ENCODE data around the gene C22orf39.

C22orf39 gene

DNA sequence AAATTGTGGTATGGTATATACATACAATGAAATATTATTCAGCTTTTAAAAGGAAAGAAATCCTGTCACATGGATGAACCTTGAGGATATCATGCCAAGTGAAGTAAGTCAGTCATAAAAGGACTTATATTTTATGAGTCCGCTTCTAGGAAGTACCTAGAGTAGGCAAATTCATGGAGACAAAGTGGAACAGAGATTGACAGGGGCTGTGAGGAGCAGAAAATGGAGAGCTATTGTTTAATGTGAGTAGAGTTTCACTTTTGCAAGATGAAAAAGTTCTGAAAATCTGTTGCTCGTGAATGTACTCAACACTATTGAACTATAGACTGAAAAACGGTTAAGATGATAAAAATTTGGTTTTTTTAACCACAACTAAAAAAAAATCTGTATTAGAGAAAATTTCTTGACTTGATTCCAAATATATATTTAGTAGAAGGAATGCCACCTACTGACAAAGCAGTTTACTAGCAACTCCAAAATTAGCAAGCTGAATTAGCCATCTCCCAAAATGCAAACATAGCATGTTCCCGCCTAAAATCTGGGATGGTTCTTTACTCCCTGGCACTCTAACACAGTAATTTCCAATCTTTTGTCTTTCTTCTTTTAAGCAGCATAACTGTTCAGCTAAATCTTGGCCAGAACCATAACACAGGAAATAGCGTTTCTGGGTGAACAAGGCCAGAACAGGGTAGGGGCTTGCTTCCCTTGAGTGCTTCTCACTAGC, 30.0 kb upstream of the C22orf39 start:
- no peak for DNase-seq (ENCODE audit: low read depth in 2 of 2)

DNA sequence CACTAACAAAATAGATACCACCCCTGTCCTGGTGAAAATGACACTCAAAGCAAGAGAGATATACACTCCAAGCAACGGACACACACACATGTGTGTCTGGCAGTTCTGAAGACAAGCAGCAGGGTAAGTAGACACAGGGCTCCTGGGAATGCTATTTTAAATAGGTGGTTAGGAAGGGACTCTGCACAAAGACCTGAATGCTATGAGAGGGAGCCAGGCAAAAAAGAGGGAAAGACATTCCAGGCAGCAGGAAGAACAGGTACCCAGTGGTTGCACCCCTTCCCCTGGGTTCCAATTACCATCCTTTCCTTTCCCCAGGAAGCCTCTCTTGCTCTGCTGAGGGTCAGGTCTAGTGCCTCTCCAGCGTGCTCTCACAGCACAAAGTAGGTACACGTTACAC, 28.5 kb upstream of the C22orf39 start:
- DNase-seq (ENCODE audit: low read depth in 2 of 2): no peak

DNA sequence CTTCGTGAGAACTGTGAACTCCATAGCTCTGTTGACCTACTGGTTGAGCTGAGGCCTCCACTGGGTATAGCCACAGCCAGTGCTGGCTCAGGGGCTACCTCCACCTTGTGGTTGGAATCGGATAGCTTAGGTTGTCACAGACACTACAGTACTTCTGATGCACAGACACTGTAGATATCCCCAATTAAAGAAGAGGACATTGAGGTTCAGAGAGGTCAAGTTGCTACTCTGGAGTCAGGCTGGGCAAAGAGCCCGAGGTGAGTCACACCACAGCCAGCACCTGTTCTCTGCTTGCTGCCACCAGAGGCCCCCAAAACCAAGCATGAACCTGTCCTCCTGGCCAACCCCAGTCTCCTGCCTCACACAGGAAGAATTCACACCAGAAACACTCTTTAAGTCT, 26.1 kb upstream of the C22orf39 start:
- no peak for DNase-seq (ENCODE audit: low read depth in 2 of 2)

DNA sequence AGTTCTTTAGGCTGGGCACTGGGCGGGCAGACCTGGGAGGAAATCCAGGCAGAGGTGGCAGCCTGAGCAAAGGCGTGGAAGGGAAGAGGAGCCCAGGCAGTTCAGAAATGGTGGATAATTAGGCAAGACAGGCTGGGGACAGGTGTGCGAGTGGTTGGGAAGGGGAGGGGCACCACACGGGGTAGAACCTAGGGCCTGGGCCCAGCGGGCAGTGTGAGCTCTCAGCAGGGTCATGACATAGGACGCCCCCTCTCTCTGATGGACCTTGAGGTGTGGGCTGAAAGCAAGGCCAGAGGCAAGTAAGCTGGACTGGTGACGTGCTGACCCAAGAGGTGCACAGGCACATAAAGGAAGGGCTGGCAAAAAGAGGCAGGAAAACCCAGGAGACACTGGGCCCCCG, 24.7 kb upstream of the C22orf39 start:
- no peak for DNase-seq (ENCODE audit: low read depth in 2 of 2)

DNA sequence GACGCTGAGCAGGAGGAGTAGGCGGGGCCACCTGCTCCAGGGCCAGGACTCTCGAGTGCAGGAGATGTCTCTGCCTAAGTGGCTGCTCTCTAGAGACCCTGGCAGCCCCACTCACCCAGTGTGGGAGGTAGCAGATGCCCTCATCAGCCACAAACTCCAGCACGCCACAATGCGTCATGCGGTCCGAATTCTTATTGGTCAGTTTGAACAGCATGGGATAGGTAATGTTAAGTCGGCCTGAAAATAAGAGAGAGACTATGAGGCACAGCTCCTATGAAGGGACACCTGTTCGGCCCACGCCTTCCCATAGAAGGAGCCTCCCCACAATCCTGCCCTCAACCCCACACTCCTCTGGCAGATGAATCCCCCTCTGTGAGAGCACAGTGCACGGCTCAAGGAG, 24.1 kb upstream of the C22orf39 start:
- no peak for DNase-seq (ENCODE audit: low read depth in 2 of 2)

DNA sequence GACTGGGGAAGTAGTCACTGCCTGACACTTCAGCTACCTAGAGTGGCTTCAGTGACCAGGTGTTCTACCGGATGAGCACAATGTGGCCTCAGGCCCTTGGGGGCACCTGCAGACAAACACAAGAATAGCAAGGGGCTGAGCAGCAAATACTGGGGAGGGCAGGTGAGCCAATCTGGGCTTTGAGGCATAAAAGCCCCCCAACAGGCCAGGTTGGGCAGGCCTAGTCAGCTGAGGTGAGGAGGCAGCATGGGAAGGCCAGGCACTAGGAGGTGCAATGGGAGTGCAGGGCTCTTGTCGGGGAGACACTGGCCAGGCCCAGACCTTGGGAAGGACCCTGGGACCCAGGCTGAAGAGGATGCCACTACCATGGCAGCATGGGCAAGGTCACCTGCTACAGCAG, 22.5 kb upstream of the C22orf39 start:
- DNase-seq (ENCODE audit: low read depth in 2 of 2): no peak

DNA sequence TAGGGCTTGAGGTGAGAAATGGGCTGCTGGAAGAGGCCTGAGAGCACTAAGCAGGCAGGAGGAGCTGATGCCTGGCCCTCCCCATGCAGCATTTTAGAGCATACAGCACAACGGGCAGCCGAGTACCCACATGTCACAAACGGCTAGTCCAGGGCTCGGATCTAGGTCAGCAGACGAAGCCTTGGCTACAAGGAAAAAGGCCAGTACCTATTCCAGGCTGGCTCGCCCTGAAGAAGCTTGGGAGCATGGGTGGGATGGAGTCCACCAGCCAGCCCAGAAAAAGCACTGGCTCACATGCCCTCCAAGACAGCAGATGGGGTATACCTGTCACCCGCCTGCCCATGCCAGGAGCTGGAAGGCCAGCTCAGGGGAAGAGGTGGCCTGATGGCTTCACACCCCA, 21.9 kb upstream of the C22orf39 start:
- DNase-seq (ENCODE audit: low read depth in 2 of 2): no peak

DNA sequence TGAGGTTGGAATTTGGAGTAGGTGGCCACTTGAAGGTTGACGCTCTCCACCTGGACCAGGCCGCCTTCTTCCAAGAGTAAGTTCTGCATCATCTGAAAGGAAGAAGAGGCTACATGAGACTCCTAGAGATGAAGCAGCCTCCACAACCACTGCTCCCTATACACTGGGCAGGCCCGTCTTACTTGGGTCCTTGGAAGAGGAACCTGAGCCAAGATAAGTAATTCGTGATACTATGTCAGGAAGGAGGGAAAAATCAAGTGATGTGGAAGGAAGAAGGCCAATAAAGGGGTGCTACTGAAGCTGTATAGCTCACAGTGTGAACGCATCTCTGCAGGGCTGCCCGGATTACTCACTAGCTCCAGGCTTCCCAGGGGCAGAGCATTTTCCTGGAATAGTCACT, 20.4 kb upstream of the C22orf39 start:
- no peak for DNase-seq (ENCODE audit: low read depth in 2 of 2)

DNA sequence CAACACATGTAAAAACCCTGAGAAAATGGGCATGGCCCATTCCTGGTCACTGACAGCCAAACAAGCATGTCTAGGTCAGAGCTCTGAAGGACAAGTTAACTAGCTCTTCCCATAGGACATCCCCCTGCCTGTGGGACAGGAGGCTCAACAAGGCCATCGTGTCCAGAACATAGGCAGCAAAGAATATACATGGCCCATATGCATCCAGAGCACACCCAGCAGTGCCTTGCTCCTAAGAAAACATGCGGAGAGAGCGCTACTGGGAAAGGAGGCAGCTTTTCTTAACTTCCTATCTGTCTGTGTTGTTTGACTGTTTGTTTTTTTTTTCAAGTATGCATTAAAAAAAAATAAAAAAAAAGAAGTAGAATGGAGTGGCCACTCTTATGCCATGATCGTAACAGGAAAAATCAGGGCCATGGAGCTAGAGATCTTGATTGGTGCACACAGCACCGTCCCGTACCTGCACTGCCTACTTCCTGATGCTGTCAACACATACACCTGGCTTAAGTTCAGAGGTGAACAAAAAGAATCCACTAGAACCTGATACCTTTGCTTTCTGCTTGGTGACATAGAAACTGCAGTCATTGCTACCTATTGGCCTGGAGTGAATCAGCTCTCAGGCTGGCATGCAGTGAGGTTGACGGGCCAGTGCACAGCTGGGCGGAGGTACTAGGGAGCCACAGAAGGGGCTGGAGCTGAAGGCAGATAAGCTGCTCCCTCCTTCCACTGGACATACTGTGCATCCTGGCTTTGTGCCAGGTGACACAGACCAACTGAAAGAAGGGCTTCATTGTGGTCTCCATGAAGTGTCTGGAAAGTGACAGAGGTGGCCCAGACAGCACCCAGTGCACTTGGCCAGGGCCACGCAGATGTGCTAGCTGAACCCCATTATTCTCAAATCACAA, 19.6 kb upstream of the C22orf39 start:
- no peak for DNase-seq (ENCODE audit: low read depth in 2 of 2)

DNA sequence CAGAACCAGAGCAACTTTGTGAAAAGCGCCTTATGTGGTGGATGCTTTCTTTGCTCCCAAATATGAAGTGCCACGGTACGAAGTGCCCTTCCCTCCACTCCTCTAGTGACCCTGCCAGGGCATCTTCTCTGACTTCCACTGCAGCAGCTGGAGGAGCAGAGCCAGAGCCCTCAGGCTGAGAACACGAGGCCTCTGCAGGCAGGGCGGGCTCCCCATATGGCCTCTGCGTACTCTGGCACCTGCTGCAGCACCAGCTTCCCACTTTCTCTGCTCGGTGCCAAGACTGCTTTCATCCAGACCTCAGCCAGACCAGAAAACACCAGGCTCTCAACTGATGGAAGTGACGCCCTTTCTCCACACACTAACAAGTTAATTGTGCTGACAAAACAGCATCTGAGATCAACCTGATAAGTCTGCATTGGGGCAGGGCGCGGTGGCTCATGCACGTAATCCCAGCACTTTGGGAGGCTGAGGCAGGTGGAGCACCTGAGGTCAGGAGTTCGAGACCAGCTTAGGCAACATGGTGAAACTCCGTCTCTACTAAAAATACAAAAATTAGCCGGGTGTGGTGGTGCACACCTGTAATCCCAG, 18.7 kb upstream of the C22orf39 start:
- DNase-seq (ENCODE audit: low read depth in 2 of 2): no peak

DNA sequence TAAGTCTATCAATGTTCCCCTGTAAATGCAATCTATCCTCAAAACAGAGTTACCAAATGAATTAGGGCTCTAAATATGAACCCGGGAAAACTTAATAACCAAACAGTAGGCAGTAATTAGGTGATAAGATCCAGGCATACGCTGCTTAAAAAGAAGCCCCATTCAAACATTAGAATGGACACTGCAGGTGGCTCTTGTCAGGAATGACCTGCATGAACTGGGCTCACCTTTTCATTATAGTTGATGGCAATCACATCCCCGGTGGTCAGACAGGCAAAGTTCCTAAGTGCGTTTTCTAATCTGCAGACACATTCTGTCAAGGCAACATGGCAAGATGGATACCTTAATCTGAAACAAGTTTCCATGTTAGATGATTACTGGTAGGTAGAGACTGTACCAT, 17.5 kb upstream of the C22orf39 start:
- DNase-seq (ENCODE audit: low read depth in 2 of 2): no peak

DNA sequence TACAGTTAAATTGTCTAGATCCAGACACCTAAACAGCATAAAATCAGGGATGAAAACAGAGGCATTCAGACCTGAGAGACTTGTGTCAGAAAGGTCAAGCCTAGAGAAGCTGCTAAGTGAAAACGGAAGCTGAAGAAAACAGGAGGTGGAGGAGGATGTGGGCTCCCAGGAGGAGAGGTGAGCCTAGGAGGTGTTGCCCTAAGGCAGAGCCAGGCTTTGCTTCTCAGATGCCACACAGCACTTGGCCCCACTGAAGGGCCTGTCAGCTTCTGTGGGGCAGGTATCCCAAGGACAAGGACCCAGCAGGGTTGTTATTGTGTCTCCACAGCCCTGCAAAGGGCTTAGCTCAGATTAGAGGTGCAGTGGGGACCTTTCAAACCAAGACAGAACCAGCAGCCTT, 17.0 kb upstream of the C22orf39 start:
- no peak for DNase-seq (ENCODE audit: low read depth in 2 of 2)

DNA sequence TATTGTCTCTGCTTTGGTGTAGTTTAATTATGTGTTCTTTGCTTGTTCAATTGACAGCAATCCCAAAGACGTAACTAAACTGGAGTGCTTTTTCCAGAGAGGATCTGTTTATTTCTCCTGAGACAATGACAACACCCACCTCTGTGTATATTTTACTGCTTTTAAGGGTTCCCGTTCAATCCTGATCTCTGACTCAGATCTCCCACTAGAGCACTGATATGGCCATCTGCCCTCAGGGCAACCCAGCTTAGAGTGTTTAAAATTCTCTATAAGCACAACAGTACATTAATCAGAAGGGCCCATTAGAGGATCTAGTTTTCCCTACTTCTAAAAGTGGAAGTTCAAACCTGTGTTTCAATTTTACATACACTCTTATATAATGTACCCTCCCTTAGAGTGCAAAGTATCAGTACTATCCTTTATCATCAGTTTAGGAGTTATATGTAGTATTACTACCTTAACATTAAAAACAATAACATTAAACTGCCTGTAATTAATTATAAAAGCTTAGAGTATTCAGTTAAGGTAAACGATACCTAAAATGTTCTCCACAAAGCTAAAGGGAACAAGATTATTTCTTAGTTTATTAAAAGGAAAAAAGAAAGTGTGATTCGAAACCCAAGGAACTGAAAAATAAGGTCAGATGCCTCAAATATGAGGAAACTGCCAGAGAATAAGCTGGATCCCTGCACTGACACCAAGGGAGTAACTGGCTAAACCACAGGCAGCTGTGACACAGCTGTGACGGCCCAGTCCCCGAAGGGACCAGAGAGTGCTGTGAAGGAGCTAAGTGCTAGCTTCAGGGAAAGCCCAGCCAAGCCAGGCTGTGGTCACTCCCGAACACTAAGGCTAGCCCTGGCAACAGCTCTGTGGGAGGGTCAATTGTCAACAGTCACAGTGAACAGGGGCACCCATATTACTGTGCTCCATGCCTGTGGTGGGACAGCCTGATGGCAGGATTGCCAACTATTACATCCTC, 16.3 kb upstream of the C22orf39 start:
- DNase-seq (ENCODE audit: low read depth in 2 of 2): no peak

DNA sequence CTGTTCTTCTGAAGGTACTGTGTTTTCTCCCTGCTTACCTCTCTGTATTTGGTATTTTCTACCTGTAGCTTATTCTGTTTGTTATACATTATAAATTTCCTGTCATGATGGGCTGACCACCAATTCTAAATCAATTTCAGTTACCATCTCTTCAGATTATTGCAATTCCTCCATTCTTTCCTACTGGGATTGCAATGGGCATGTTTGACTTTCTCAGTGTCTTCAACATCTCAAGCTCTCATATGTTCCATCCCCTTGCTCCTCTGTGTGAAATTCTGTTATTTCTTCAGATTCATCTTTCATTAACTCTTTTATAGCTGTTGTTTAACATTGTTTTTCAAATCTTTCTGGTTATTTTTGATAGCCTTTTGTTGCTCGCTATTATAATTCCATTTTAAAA, 15.5 kb upstream of the C22orf39 start:
- no peak for DNase-seq (ENCODE audit: low read depth in 2 of 2)

DNA sequence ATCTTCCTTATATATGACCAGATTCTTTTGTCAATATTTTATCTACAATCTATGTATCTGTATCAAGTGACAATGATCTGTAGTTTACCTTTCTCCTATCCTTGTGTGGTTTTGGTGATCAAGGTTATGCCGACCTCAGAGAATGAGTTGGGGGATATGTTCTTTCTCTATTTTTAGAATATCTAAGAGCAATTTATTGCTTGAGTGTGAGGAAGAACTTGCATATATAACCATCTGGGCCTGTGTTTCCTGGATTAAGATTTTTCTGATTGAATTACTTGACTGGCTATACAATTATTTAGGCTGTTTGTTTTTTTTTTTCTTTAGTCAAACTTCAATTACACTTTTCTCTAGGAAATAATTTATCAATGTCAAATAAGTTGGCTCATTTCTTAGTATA, 14.0 kb upstream of the C22orf39 start:
- no peak for DNase-seq (ENCODE audit: low read depth in 2 of 2)

DNA sequence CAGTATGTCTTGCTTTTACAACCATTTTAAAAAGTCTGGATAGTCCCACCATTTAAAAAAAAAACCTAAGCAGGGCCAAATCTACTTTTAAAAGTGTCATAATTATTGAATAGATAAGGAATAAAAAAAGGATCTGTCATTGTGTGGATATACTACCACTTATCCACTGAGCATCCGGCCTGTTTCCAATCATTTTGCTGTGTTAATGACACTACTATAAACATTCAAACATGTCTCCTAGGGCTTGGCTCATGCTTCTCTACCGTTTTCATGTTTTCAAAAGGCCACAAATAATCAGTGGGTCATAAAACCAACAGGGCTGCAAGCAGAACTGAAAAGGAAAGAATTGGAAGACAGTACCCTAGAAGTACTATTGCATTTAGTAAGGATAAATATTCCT, 12.5 kb upstream of the C22orf39 start:
- no peak for DNase-seq (ENCODE audit: low read depth in 2 of 2)

DNA sequence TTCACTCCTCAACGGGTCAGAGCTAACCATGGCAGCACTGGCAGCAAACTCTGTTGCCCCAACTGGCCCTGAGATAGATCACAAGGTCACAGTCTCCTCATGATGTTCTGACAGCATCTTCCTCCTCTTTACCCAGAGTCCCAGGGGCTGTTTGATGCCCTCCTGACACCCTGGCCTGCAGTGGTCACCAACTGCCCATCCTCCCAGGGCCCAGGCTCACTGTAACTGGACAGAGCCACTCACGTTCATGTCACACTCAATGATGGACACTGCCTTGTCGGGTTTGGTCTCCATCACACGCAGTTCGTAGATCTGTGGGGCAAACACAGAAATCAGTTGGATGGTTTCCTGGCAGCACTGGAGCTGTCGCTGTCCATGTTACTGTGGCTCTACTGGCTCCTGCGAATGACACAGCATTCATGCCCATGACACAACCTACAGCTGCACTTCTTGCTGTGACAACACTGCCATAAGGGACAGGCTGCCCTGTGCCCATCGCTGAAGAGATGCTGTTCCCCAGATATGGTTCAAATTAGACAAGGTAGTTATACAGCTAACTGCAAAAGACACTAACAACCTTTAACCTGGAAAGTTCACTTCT, 10.4 kb upstream of the C22orf39 start:
- DNase-seq (ENCODE audit: low read depth in 2 of 2): no peak

DNA sequence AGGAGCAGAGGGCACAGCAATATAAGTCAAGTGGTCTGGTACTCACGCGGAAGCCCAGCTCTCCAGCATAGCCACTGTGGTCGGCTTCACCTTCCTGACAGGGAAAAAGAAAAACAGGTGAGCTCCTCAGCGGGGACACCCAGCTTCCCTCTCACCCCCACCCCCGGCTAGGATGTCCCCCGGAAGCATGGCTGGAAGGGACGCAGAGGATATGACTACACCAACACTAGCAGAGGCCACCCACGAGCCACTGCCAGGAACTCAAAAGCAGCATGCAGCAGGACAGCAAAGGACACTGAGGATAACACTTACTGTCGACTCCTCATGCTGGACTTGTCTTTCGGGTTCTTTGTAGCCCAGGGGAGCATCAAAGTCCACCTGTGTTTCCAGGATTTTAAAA, 9.0 kb upstream of the C22orf39 start:
- no peak for DNase-seq (ENCODE audit: low read depth in 2 of 2)

DNA sequence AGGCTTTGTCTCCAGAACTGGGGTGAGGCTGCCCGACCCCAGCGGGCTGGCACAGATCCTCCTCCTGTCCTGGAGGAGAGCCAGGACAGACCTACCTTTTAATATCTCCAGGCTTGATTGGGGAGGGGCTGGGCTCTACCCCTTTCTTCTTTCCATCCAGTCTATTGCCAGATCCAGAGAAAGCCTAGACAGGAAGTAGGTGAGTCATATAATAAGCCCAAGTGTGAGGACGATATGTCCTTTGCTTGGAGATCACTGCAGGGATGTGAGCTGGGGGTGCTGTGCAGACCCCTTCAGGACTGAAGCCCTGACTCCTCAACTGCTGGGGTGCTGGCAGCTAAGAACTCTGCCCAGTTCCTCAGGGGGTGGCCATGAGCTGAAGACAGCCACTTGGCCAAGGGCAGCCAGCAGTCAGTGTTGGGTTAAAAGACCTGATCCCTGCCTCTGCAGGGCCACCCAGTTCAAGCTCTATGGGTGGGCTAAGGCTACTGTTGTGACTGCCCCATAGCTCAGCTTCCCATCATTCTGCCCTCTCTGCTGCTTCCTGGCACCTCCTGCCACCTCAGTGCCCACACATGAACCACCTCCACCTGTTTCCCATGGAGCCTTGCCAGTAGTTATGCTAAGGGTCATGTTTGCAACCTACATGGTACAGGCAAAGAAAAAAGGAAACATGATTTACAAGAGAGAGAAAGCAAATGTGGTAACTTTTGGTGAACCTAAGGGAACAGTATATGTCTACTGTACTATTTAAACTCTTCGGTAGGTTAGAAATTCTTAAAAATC, 8.3 kb upstream of the C22orf39 start:
- no peak for DNase-seq (ENCODE audit: low read depth in 2 of 2)

DNA sequence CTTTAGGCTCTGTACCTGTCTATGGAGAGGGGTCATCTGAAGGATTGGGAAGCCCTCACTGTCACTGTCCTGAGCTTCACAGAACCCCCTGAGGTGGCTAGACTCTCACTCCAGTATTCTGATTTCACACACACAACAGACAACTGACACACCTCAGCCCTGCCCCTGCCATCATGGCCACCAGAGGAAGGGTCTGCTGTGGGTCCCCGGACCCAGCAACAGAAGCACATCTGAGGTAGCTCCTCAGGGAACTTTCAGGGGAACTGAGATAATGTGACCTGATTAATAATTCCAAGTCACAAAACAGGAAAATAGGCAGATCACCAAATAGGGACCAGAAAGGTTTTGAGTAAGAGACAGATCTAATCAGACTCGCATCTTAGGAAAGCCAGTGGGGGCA, 7.5 kb upstream of the C22orf39 start:
- DNase-seq (ENCODE audit: low read depth in 2 of 2): no peak

DNA sequence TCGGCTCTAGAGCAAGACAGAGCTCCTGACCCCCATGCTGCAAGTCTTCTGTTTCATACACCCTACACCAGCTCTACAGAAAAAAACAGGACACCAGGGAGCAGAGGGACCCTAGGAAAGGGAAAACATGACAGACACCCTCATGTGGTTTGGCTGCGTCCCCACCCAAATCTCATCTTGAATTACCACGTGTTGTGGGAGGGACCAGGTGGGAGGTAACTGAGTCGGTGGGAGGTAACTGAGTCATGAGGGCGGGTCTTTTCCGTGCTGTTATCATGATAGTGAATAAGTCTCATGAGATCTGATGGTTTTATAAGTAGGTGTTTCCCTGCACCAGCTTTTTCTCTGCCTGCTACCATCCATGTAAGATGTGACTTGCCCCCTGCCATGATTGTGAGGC, 6.6 kb upstream of the C22orf39 start:
- DNase-seq (ENCODE audit: low read depth in 2 of 2): no peak
